GM19099 (cell line): ENCODE data around the gene VPS13D.

Experiments
- POLR2A ChIP-seq: IDR thresholded peaks from 3 replicates; pipeline ENCODE4 v1.6.1; 2011; ENCODE audit warnings: low read depth; ENCODE audit not compliant: insufficient read length; ENCODE audit errors: extremely low read depth

Gene VPS13D

GRCh38 chr1:12502336-12503109 is 272.7 kb downstream of the VPS13D start:
- TF ChIP-seq POLR2A = no peak

GRCh38 chr1:12503709-12504108 is 273.9 kb downstream of the VPS13D start:
- no peak for TF ChIP-seq POLR2A

GRCh38 chr1:12504601-12505000 is 274.8 kb downstream of the VPS13D start:
- TF ChIP-seq POLR2A = no peak

- TF ChIP-seq POLR2A = no peak
Measured at GRCh38 chr1:12505231-12505630, 275.4 kb downstream of the VPS13D start.

GRCh38 chr1:12505639-12506280 is 275.9 kb downstream of the VPS13D start:
- no peak for TF ChIP-seq POLR2A

GRCh38 chr1:12506281-12507280 is 276.8 kb downstream of the VPS13D start:
- TF ChIP-seq POLR2A = no peak

GRCh38 chr1:12507631-12508030 is 277.8 kb downstream of the VPS13D start:
- no peak for TF ChIP-seq POLR2A

GRCh38 chr1:12508849-12509248 is 279.0 kb downstream of the VPS13D start:
- TF ChIP-seq POLR2A = no peak

GRCh38 chr1:12511128-12511484 is 281.3 kb downstream of the VPS13D start:
- TF ChIP-seq POLR2A = no peak

GRCh38 chr1:12511516-12512468 is 282.0 kb downstream of the VPS13D start:
- TF ChIP-seq POLR2A = no peak

- TF ChIP-seq POLR2A = no peak
Measured at GRCh38 chr1:12513181-12513580, 283.4 kb downstream of the VPS13D start.

GRCh38 chr1:12514590-12514989 is 284.8 kb downstream of the VPS13D start:
- no peak for TF ChIP-seq POLR2A

GRCh38 chr1:12515234-12515633 is 285.4 kb downstream of the VPS13D start:
- TF ChIP-seq POLR2A = no peak

GRCh38 chr1:12516741-12517140 is 286.9 kb downstream of the VPS13D start:
- TF ChIP-seq POLR2A = no peak
